ENCODE data around the gene GABRB1.

Gene GABRB1

GRCh38 chr4:47475411-47475810 lies 444.0 kb downstream of the GABRB1 start:
- no peak for DNase-seq

Data from effector CD4-positive, alpha-beta T cell (primary cell).